H9 (cell line): ENCODE measurements around the gene GDNF. TPM values are rescaled to one million over a fixed set of nuclear protein-coding genes. Genes with fewer than 3 reads are reported as not detected.

ENCODE experiments used
- DNase-seq: peaks from one replicate; pipeline ENCODE4 v3.0.0-alpha.2; 2017
- H2AFZ ChIP-seq: one replicate; pipeline ENCODE4 v1.6.1; 2013; ENCODE audit warnings: mild to moderate bottlenecking, low read length, control low read depth, moderate library complexity
- H2AK5ac ChIP-seq: 2 replicates; pipeline ENCODE4 v1.6.1; 2013; ENCODE audit warnings: low read length, control low read depth, mixed read lengths; ENCODE audit not compliant: insufficient read length
- H2BK120ac ChIP-seq: one replicate; pipeline ENCODE4 v1.6.1; 2013; ENCODE audit warnings: low read depth, mild to moderate bottlenecking, low read length, control low read depth, inconsistent platforms; ENCODE audit not compliant: poor library complexity, severe bottlenecking
- H2BK12ac ChIP-seq: 2 replicates; pipeline ENCODE4 v1.6.1; 2013; ENCODE audit warnings: low read length, control low read depth, mixed read lengths, low read depth; ENCODE audit not compliant: insufficient read length
- H2BK15ac ChIP-seq: 2 replicates; pipeline ENCODE4 v1.6.1; 2013; ENCODE audit warnings: low read depth, low read length, control low read depth
- H2BK20ac ChIP-seq: one replicate; pipeline ENCODE4 v1.6.1; 2013; ENCODE audit warnings: low read depth, mild to moderate bottlenecking, low read length, control low read depth, inconsistent platforms; ENCODE audit not compliant: poor library complexity, severe bottlenecking
- H2BK5ac ChIP-seq: 2 replicates; pipeline ENCODE4 v1.6.1; 2013; ENCODE audit warnings: low read length, control low read depth, mixed read lengths; ENCODE audit not compliant: insufficient read length
- H3K14ac ChIP-seq: 2 replicates; pipeline ENCODE4 v1.6.1; 2013; ENCODE audit warnings: low read length, control low read depth; ENCODE audit not compliant: insufficient read depth
- H3K18ac ChIP-seq: 2 replicates; pipeline ENCODE4 v1.6.1; 2013; ENCODE audit warnings: low read depth, mild to moderate bottlenecking, mixed read lengths, low read length, control low read depth; ENCODE audit not compliant: insufficient read length
- H3K23ac ChIP-seq: 2 replicates; pipeline ENCODE4 v1.6.1; 2013; ENCODE audit warnings: low read length, control low read depth, mixed read lengths, low read depth; ENCODE audit not compliant: insufficient read length
- H3K23me2 ChIP-seq: 2 replicates; pipeline ENCODE4 v1.6.1; 2013; ENCODE audit warnings: low read depth, mild to moderate bottlenecking, mixed read lengths, low read length, control low read depth; ENCODE audit not compliant: insufficient read length, poor library complexity, severe bottlenecking
- H3K27ac ChIP-seq: 2 replicates; pipeline ENCODE4 v1.5.1; 2013; ENCODE audit warnings: low read length, control low read depth, mixed read lengths, low read depth; ENCODE audit not compliant: insufficient read length
- H3K27me3 ChIP-seq: 2 replicates; pipeline ENCODE4 v1.6.1; 2013; ENCODE audit warnings: low read length, control low read depth, inconsistent platforms; ENCODE audit not compliant: insufficient read depth
- H3K4ac ChIP-seq: 2 replicates; pipeline ENCODE4 v1.6.1; 2013; ENCODE audit warnings: low read depth, mild to moderate bottlenecking, control low read depth, inconsistent platforms, low read length, moderate library complexity
- H3K4me1 ChIP-seq: 2 replicates; pipeline ENCODE4 v1.6.1; 2013; ENCODE audit warnings: low read length, control low read depth, inconsistent platforms; ENCODE audit not compliant: insufficient read depth
- H3K4me2 ChIP-seq: 2 replicates; pipeline ENCODE4 v1.6.1; 2013; ENCODE audit warnings: low read length, control low read depth, mixed read lengths; ENCODE audit not compliant: insufficient read length, insufficient read depth
- H3K56ac ChIP-seq: 2 replicates; pipeline ENCODE4 v1.6.1; 2013; ENCODE audit warnings: low read depth, mild to moderate bottlenecking, mixed read lengths, low read length, control low read depth; ENCODE audit not compliant: insufficient read length
- H3K79me1 ChIP-seq: 2 replicates; pipeline ENCODE4 v1.6.1; 2013; ENCODE audit warnings: low read depth, mild to moderate bottlenecking, moderate library complexity, low read length, control low read depth, inconsistent platforms; ENCODE audit not compliant: insufficient read depth, poor library complexity, severe bottlenecking
- H3K79me2 ChIP-seq: 2 replicates; pipeline ENCODE4 v1.6.1; 2013; ENCODE audit warnings: low read length, control low read depth, inconsistent platforms; ENCODE audit not compliant: insufficient read depth
- H3K9ac ChIP-seq: 2 replicates; pipeline ENCODE4 v1.6.1; 2013; ENCODE audit warnings: low read length, control low read depth, mixed read lengths; ENCODE audit not compliant: insufficient read length; ENCODE audit errors: extremely low read depth
- H3K9me3 ChIP-seq: one replicate; pipeline ENCODE4 v1.6.1; 2013; ENCODE audit warnings: low read depth, low read length, inconsistent platforms; ENCODE audit not compliant: control insufficient read depth
- H3T11ph ChIP-seq: one replicate; pipeline ENCODE4 v1.6.1; 2013; ENCODE audit warnings: mild to moderate bottlenecking, low read length, control low read depth, inconsistent platforms
- H4K20me1 ChIP-seq: one replicate; pipeline ENCODE4 v1.6.1; 2013; ENCODE audit not compliant: control insufficient read depth, insufficient read length, insufficient read depth
- H4K5ac ChIP-seq: 2 replicates; pipeline ENCODE4 v1.6.1; 2013; ENCODE audit warnings: low read depth, mild to moderate bottlenecking, mixed read lengths, low read length, control low read depth; ENCODE audit not compliant: insufficient read length
- H4K8ac ChIP-seq: replicated peaks from 2 replicates; pipeline ENCODE4 v1.6.1; 2013; ENCODE audit warnings: low read length, control low read depth, mixed read lengths, low read depth; ENCODE audit not compliant: insufficient read length
- H4K91ac ChIP-seq: 2 replicates; pipeline ENCODE4 v1.6.1; 2013; ENCODE audit warnings: low read depth, mild to moderate bottlenecking, moderate library complexity, mixed read lengths, low read length, control low read depth; ENCODE audit not compliant: insufficient read length
- H3K27ac Mint-ChIP-seq, 3 experiments: 2 replicates in 2 of 3; 3 replicates in 1 of 3; pipeline ENCODE4 v1.8.0; 2020 to 2021; ENCODE audit warnings: mixed read lengths in 3 of 3, mild to moderate bottlenecking in 1 of 3, moderate library complexity in 1 of 3
- H3K27me3 Mint-ChIP-seq: 2 replicates; pipeline ENCODE4 v1.8.0; 2021; ENCODE audit warnings: low read depth, mild to moderate bottlenecking, moderate library complexity, mixed read lengths
- H3K36me3 Mint-ChIP-seq, 3 experiments: 2 replicates in 2 of 3; 3 replicates in 1 of 3; pipeline ENCODE4 v1.8.0; 2020 to 2021; ENCODE audit warnings: low read depth in 3 of 3, mixed read lengths in 3 of 3; ENCODE audit not compliant: insufficient read depth in 1 of 3
- H3K4me1 Mint-ChIP-seq, 2 experiments: 2 replicates each; pipeline ENCODE4 v1.8.0; 2020; ENCODE audit warnings: mixed read lengths in 2 of 2
- H3K4me3 Mint-ChIP-seq, 2 experiments: 2 replicates in 1 of 2; 3 replicates in 1 of 2; pipeline ENCODE4 v1.8.0; 2020 to 2021; ENCODE audit warnings: mild to moderate bottlenecking in 2 of 2, mixed read lengths in 2 of 2, moderate library complexity in 1 of 2
- H3K9me3 Mint-ChIP-seq, 2 experiments: 2 replicates in 1 of 2; 3 replicates in 1 of 2; pipeline ENCODE4 v1.8.0; 2020; ENCODE audit warnings: mild to moderate bottlenecking in 2 of 2, mixed read lengths in 2 of 2, moderate library complexity in 1 of 2
- WGBS: extraction: QIAGEN DNeasy Blood & Tissue Kit; methylation state at CpG from one replicate; pipeline ENCODE4 v1.1.7; 2013; ENCODE audit warnings: missing lambda C conversion rate, low lambda C conversion rate, mixed read lengths; ENCODE audit not compliant: insufficient read length; ENCODE audit errors: extremely low coverage; 5-methylcytosine and 5-hydroxymethylcytosine counted together
- total RNA-seq: library from RNA; stranded (reverse); gene quantifications from 2 replicates; pipeline ENCODE4 v1.2.1, GENCODE V29; 2021
- TF ChIP-seq, protein P1 (sequence below): fragments of 200-600 bp; sonication (generic); conservative IDR thresholded peaks from 3 replicates; pipeline ENCODE4 v1.8.0; 2021; ENCODE audit warnings: antibody characterized with exemption, mild to moderate bottlenecking

GDNF gene
- total RNA-seq, 1 experiment from 2014 or later, result not detected

- TF ChIP-seq, protein P1, sequence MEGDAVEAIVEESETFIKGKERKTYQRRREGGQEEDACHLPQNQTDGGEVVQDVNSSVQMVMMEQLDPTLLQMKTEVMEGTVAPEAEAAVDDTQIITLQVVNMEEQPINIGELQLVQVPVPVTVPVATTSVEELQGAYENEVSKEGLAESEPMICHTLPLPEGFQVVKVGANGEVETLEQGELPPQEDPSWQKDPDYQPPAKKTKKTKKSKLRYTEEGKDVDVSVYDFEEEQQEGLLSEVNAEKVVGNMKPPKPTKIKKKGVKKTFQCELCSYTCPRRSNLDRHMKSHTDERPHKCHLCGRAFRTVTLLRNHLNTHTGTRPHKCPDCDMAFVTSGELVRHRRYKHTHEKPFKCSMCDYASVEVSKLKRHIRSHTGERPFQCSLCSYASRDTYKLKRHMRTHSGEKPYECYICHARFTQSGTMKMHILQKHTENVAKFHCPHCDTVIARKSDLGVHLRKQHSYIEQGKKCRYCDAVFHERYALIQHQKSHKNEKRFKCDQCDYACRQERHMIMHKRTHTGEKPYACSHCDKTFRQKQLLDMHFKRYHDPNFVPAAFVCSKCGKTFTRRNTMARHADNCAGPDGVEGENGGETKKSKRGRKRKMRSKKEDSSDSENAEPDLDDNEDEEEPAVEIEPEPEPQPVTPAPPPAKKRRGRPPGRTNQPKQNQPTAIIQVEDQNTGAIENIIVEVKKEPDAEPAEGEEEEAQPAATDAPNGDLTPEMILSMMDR, result no peak
- DNase-seq, result no peak
- H3T11ph ChIP-seq, result no peak overlapping the region
- H4K20me1 ChIP-seq, result no peaks in the 10 kb centered on the region
- H2BK12ac ChIP-seq, result no peak overlapping the region
- H3K9me3 ChIP-seq, result no peaks in the 10 kb centered on the region
- no peak overlapping the region for H2AFZ ChIP-seq
- H2BK15ac ChIP-seq, result no peak overlapping the region
- Mint-ChIP-seq H3K27me3 (peaks cover 2% of the 10 kb centered on the region), H3K36me3 (peaks cover 1 to 6% (median 4%) of the 10 kb centered on the region in 3 experiments; a peak in 6 of 7 replicates), H3K9me3 (peaks cover 5 to 6% of the 10 kb centered on the region in 2 experiments), H3K4me3 (no peak overlapping the region), H3K27ac (no peak overlapping the region), H3K4me1 (no peaks in the 10 kb centered on the region)
- no peaks in the 10 kb centered on the region; the same call in 1 of the 2 replicates for H3K27me3 ChIP-seq
- no CpG with 5 or more reads among the region's 1 CpG for WGBS
- H3K27ac ChIP-seq, result no peak overlapping the region
- H4K5ac ChIP-seq, result no peak overlapping the region
- no peak overlapping the region for H3K18ac ChIP-seq
- no peak overlapping the region for H3K9ac ChIP-seq
- no peak overlapping the region for H4K8ac ChIP-seq
- no peak overlapping the region for H2BK20ac ChIP-seq
- H2AK5ac ChIP-seq, result no peak overlapping the region
- no peak overlapping the region for H3K23ac ChIP-seq
- H3K14ac ChIP-seq, result no peak overlapping the region
- H2BK120ac ChIP-seq, result no peak overlapping the region
- H3K4me2 ChIP-seq, result no peak overlapping the region
- H3K79me2 ChIP-seq, result no peaks in the 10 kb centered on the region
- no peak overlapping the region for H2BK5ac ChIP-seq
- H3K4ac ChIP-seq, result no peak overlapping the region
- H4K91ac ChIP-seq, result no peak overlapping the region
- H3K4me1 ChIP-seq, result no peaks in the 10 kb centered on the region
- H3K56ac ChIP-seq, result no peak overlapping the region
- H3K23me2 ChIP-seq, result no peaks in the 10 kb centered on the region
- no peaks in the 10 kb centered on the region for H3K79me1 ChIP-seq
Measured at GRCh38 chr5:37769840-37770239, 70.0 kb downstream of the GDNF start.
